GM12864 (cell line): ENCODE data around the gene GGA1.

Experiments
- DNase-seq: peaks from one replicate; pipeline ENCODE4 v3.0.0-alpha.2; 2011; ENCODE audit warnings: low read depth
- H3K4me3 ChIP-seq: 2 replicates; pipeline ENCODE4 v1.5.1; 2011; ENCODE audit warnings: mild to moderate bottlenecking, low read depth, low read length, control low read depth
- TF ChIP-seq, protein P1 (sequence below): IDR thresholded peaks from 2 replicates; pipeline ENCODE4 v1.5.1; 2011; ENCODE audit warnings: low read depth, mild to moderate bottlenecking, moderate library complexity, low read length, control low read depth, inconsistent platforms; ENCODE audit errors: missing control alignments

GGA1 gene

DNA sequence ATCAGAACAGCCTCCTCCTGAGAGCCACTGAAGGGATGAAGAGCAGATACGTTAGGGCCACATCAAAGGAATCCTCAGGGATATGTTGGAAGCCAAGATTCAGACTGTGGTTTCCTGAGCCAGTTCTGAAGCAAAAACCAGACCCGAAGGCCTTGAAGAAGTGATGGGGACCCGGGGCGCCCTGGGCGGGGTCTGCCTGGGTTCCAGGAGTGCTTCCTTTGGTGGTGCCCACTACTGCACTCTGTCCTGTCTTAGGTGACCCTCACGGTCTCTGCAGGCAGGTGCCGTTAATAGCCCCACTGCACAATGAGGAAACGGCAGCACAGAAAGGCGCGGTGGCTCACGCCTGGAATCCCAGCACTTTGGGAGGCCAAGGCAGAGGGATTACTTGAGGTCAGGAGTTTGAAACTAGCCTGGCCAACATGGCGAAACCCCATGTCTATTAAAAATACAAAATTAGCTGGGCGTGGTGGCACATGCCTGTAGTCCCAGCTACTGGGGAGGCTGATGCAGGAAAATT is 18.0 kb downstream of the GGA1 start:
- H3K4me3 ChIP-seq: no peak overlapping the region
- TF ChIP-seq, protein P1, sequence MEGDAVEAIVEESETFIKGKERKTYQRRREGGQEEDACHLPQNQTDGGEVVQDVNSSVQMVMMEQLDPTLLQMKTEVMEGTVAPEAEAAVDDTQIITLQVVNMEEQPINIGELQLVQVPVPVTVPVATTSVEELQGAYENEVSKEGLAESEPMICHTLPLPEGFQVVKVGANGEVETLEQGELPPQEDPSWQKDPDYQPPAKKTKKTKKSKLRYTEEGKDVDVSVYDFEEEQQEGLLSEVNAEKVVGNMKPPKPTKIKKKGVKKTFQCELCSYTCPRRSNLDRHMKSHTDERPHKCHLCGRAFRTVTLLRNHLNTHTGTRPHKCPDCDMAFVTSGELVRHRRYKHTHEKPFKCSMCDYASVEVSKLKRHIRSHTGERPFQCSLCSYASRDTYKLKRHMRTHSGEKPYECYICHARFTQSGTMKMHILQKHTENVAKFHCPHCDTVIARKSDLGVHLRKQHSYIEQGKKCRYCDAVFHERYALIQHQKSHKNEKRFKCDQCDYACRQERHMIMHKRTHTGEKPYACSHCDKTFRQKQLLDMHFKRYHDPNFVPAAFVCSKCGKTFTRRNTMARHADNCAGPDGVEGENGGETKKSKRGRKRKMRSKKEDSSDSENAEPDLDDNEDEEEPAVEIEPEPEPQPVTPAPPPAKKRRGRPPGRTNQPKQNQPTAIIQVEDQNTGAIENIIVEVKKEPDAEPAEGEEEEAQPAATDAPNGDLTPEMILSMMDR: no peak
- DNase-seq: no peak

DNA sequence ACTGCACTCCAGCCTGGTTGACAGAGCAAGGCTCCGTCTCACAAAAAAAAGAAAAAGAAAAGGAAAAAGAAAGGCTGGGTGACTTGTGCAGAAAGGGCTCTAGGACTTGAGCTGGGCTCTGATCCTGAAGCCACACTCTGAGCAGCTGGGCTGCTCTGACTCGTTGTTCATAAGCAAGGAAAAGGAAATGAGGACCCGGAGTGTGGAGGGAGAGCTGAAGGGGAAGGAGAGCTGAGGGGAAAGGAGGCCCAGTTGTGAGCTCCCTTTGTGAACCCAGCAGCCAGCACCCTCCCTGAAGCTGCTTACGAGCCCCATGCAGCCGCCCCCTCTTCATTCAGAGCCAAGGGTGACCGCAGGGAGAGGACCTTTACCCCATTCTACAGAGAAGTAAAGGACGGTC is 18.5 kb downstream of the GGA1 start:
- TF ChIP-seq, protein P1: no peak
- H3K4me3 ChIP-seq: no peak overlapping the region

DNA sequence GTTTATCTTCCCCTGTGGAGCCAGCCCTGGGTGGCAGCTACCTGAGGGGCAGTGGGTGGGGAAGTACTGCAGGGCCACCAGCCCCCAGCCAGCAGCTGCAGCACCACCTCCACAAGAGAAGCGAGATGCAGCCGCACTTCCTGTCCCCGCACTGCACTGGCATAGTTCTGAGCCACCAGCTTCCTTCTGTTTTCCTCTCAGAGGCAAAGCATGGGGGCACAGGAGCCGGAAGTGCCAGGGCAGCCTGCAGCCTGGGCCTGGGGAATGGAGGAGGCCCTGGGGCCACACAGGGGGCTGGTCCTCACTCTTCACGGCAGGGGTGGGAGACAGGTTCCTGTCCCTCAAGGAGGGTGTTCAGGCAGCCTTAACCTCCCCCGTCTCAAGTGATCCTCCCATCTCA is 18.9 kb downstream of the GGA1 start:
- H3K4me3 ChIP-seq: no peak overlapping the region
- no peak for DNase-seq
- TF ChIP-seq, protein P1: no peak

More for the DNA sequence above, 18.5 kb downstream of the GGA1 start:
- DNase-seq: no peak

DNA sequence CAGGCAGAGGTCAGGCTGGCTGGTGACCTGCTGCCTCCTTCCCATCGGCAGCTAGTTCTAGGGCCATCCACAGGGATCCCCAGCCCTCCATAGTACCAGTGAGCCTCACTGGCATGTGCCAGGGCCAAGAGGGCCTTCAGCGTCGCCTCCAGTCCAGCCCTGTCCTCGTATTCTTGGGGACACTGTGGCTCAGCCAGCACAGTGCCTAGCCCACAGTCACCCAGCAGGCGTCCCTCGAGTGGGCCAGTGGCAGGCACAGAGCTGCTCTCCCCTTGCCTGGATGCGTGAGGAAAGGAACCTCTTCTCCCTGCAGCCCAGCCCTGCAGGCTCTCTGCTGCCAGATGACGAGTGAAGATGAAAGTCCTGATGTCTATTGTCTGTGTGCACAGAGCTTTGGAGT is 20.2 kb downstream of the GGA1 start:
- no peak overlapping the region for H3K4me3 ChIP-seq
- no peak for DNase-seq
- TF ChIP-seq, protein P1: no peak

DNA sequence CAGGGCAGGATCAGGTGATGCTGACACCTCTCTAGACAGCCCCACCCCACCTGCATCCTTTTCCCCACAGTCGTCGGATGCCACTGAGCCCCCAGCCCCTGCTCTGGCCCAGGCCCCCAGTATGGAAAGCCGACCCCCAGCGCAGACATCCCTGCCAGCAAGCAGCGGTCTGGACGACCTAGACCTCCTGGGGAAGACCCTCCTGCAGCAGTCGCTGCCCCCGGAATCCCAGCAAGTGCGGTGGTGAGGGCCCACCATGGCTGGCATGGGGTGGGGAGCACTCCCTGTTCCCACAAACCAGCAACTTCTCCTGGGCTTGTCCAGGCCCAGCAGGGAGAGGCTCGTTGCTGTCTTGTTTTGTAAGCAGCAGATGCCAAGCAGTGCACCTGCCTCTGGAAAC is 21.3 kb downstream of the GGA1 start:
- no peak for DNase-seq
- TF ChIP-seq, protein P1: no peak
- H3K4me3 ChIP-seq: no peak overlapping the region

DNA sequence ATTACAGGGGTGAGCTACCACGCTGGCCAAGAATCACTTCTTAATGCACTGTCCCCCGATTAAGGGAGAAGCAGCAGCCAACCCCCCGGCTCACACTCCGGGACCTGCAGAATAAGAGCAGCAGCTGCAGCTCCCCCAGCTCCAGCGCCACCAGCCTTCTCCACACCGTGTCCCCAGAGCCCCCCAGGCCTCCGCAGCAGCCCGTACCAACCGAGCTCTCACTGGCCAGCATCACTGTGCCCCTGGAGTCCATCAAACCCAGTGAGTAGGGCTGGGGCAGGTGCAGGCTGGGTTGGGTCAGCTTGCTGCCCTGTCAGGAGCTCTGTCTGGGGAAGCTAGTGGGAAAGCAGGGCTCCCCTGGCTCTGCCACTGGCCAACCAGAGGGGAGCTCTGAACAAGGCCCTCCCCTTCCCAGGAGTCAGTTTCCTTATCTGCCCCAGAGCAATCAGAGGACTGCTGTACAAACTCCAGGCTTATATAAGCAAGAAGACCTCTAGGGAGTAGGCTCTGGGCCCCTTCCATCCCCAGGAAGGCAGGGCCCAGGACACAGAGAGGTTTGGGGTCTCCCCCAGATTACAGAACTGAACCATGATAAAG is 22.3 kb downstream of the GGA1 start:
- TF ChIP-seq, protein P1: no peak
- no peak for DNase-seq
- H3K4me3 ChIP-seq: no peak overlapping the region

DNA sequence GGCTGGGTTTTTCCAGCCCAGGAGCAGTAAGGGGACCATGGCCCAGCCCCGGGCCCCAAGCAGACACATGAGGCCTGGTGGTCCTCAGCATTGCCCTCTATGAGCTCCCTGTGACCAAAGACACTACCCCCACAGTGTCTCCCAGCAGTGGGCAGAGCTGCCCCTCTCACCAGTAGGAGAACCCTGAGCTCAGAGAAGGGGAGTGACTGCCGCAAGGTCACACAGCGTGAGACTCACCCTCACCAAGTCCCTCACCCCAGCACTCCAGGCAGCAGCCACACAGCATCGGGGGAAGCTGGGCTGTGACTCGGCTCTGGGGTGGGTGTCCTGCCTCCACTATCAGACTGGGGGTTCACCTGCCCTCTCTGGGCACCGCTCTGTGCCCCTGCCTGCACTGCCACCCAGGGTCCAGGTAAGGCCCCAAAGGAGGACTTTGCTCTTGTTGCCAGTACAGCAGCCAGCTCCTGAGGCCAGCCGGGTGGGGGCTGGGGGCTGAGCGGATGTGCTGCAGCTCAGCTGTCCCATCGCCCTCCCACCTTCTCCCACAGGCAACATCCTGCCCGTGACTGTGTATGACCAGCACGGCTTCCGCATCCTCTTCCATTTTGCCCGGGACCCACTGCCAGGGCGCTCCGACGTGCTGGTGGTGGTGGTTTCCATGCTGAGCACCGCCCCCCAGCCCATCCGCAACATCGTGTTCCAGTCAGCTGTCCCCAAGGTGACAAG is 23.0 kb downstream of the GGA1 start:
- DNase-seq: no peak
- H3K4me3 ChIP-seq: no peak overlapping the region
- TF ChIP-seq, protein P1: no peak
